ENCODE data around the gene SCAPER.
"Not testable (repeated sequence)": the region's sequence is repeated elsewhere in the genome, so short reads cannot be mapped to it uniquely, and the experiment has no call there.

Gene SCAPER

GRCh38 chr15:76483018-76483417 lies 422.1 kb downstream of the SCAPER start:
- DNase-seq = no peak

- no peak for DNase-seq
These were observed 424.9 kb downstream of the SCAPER start for GRCh38 chr15:76480267-76480666.

DNA sequence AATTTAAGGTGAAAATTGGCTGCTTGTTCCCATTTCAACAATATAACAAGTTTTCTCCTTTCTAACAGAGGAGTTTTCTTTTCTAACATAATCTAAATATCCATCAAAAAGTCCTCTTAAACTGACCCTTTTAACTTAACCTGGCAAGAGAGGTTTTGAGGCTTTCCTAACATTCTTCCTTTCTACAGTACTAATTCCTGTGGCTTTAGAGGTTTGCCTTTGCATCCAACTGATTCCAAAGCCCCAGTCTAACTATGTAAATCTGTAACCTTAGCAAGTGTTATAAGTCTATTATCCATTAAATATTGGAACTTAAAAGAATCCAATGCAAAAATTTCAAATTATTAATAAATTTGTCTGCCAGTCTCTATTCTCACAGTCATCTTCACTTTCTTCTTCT lies 434.4 kb downstream of the SCAPER start:
- no peak for DNase-seq

DNA sequence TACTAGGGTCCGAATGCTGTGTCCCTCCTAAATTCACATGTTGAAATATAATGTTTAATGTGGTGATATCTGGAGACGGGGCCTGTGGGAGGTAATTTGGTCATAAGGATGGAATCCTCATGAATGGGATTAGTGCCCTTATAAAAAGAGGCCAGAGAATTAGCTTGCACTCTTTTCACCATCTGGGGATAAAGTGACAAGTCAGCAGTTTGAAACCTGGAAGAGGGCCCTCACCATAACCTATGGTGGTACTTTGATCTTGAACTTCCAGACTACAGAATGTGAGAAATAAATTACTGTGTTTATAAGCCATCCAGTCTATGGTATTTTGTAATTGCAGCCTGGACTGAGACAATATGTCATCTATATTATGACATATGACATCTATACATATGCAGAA lies 436.4 kb downstream of the SCAPER start:
- DNase-seq = no peak

DNA sequence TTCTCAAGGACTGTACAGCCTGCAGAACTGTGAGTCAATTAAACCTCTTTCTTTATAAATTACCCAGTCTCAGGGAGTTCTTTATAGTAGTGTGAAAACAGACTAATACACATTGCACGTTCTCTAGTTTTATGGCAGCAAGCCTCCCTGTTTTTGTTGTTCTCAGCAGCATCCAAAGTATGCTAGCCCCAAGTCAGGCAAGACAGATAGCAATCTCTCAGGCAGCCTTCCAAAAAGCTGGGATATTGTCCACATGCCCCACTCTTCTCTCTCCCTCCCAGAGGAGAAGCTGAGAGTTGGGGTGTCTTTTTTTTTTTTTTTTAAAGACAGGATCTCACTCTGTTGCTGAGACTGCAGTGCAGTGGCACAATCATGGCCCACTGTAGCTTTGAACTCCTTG lies 438.0 kb downstream of the SCAPER start:
- DNase-seq = no peak

GRCh38 chr15:76465728-76466127 lies 439.4 kb downstream of the SCAPER start:
- DNase-seq = no peak

DNA sequence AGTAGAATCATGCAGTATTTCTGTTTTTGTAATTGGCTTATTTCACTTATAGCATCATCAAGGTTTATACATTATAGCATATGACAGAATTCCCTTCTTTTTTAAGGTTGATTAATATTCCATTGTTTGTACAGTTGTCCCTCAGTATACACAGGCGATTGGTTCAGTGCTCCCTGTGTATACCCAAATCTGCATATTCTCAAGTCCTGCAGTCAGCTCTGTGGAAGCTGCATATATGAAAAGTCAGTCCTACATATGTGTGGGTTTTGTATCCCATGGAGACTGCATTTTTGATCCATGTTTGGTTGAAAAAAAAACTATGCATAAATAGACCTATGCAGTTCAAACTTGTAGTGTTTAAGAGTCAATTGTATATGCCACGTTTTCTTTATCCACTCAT lies 440.9 kb downstream of the SCAPER start:
- DNase-seq = no peak

GRCh38 chr15:76460871-76461270 lies 444.3 kb downstream of the SCAPER start:
- DNase-seq = no peak

GRCh38 chr15:76460347-76460746 lies 444.8 kb downstream of the SCAPER start:
- no peak for DNase-seq

GRCh38 chr15:76451540-76451939 lies 453.6 kb downstream of the SCAPER start:
- DNase-seq = no peak

GRCh38 chr15:76449455-76449854 lies 455.7 kb downstream of the SCAPER start:
- no peak for DNase-seq

GRCh38 chr15:76448755-76449154 lies 456.4 kb downstream of the SCAPER start:
- no peak for DNase-seq

DNA sequence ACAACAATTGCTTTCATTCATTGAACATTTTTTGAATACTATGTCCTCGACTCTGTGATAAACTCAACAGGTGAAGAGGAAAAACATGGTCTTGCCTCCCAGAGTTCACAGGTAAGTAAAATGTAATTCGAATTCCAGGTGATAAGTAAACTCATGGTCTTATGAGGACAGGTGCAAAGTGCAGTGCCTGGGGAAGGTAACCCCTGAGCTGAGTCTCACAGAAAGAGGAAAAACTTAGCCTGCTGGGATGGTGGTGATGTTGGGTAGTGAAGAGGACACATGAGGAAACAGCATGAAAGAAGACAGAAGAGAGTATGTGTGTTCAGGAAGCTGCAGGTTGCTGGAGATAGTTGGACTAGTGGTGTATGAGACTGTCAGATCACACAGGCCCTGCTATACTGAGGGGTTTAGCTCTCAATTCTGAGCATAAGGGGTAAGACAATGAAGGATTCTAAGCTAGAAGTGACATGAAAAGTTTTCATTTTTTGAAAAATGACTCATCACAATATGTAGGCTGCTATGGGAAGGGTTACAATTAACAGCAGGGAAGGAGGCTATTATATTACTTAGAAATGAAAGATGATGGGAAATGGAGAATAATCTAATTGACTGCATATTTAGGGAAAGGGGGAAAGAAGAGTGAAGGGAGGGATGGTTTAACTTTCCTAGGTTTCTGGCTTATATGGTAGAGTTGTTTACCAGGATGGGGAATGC lies 457.3 kb downstream of the SCAPER start:
- DNase-seq = no peak

GRCh38 chr15:76440441-76440840 lies 464.7 kb downstream of the SCAPER start:
- no peak for DNase-seq

GRCh38 chr15:76439542-76439941 lies 465.6 kb downstream of the SCAPER start:
- no peak for DNase-seq

DNA sequence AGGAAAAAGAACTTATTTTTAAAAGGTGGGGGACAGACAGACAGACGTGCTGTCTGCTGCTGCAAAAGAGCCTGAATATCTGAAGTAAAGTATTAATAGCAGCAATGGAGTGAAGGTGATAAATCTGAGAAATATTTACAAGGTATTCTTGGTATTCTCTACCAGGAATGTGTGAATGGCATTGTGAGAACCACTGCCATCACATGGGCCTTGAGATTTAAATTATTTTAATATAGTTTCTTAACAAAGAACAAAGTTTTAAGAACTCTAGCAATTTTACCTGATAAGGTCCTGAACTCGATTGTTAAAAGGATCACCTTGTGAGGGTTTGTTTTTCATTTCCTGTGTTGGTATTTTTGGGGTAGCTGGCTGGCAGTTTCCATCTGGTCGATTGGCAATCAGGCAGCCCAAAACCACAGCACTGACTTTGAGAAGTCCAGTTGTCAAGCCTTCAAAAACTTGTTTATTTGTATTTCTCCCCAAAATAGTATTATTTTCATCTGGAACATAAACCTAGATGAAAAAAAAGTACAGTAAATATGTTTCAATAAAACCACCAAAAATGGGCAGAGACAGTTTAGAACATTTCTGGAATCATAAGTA lies 471.2 kb downstream of the SCAPER start:
- no peak for DNase-seq

GRCh38 chr15:76433036-76433435 lies 472.1 kb downstream of the SCAPER start:
- not testable (repeated sequence) for DNase-seq

DNA sequence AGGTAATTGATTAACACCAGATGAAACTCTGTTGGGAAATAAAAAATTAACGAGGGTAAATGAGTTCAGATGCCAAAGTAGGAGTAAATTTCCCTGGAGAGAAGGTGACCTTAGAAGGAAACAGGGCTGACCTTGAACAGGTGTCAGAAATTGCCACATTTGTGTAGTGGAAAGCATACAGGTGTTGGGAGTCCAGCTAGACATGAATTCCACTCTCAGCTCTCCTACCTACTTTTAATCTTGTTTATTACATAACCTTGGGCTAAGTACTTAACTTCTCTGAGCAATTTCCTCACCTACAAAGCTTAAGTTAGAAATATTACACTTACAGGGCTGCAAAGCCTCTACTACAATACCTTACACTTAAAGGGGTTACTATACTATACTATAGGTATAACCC lies 472.5 kb downstream of the SCAPER start:
- no peak for DNase-seq

- DNase-seq = no peak
These were observed 473.2 kb downstream of the SCAPER start for GRCh38 chr15:76431971-76432370.

GRCh38 chr15:76430711-76431110 lies 474.4 kb downstream of the SCAPER start:
- not testable (repeated sequence) for DNase-seq

DNA sequence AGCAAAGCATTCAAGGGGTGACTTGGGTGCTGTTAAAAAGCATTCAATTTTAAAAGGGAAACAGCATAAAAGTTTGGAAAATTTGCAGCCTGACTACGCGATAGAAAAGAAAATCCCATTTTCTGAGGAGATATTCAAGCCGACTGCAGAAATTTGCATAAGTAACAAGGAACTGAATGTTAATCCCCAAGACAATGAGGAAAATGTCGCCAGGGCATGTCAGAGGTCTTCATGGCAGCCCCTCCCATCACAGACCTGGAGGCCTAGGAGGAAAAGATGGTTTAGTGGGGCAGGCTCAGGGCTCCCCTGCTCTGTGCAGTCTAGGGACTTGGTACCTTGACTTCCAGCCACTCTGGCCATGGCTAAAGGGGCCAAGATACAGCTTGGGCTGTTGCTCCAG lies 475.5 kb downstream of the SCAPER start:
- no peak for DNase-seq

- DNase-seq = no peak
These were observed 478.2 kb downstream of the SCAPER start for GRCh38 chr15:76426941-76427340.

GRCh38 chr15:76418352-76419140 lies 486.6 kb downstream of the SCAPER start:
- no peak for DNase-seq

DNA sequence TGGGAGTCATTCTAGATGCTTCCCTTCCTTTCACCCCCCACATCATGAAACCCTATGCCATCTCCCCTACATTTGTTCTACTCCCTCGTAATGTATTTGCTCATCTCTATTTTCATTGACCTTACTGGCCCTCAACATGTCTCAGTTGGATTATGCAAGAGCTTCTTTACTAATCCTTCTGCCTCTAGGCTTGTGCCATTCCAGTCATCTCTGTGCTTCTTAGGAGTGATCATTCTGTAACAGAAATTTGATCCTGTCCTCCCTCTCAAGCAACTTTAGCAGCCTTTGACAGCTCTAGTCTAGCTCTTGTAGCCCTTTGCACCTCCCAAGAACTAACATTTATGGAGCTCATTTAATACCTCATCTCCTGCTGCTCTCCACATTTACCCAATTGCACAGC lies 503.9 kb downstream of the SCAPER start:
- DNase-seq = no peak
